ENCODE measurements around the gene CC2D1B.

CC2D1B gene

DNA sequence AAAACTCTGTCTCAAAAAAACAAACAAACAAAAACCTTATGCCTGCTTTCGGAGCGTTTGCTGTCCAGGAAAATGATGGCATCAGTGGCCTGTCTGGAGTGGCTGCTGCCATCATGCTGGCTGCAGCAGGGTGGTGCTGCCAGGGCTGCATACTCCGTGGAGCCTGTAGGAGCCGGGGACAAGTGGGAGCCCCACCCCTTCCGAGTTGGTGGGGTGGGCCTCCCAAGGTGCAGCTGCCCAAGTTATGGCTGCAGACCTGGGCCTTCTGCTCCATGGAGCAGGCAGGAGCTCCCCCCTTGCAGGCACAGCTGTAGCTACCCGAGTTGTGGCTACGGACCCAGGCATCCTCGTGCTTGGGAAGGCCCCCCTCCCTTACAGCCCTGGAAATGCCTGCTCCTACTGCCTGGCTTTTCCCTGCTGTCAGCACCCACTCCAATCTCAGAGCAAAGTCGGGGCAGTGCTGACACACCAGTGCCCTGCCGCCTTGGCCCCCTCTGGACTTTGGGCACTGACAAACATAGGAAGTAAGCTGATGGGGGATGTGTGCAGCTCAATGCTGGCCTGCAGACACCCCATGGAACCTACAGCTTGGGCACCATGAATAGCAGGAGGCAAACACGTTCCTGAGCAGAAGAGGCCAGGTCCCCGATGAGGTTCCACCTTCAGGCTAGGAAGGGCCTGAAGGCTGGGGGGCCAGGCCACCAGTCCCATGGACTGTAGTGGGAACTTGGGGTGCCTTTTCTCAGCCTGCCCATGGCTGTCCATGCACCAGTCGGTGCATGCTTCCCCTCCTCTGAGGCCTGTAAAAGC, 60.4 kb downstream of the CC2D1B start:
- no peak for DNase-seq
